H1 (cell line): ENCODE measurements around the gene IGF1. TPM values are rescaled to one million over a fixed set of nuclear protein-coding genes. Genes with fewer than 3 reads are reported as not detected.

Source experiments
- CTCF ChIA-PET: fragments of 300-600 bp; sonication (Branson Sonifier 250); formaldehyde crosslinking; loops from one replicate; lab custom pipeline; 2021; ENCODE audit not compliant: partially characterized antibody; lab: Charles Lee
- POLR2A ChIA-PET: fragments of 300-600 bp; sonication (Branson Sonifier 250); formaldehyde crosslinking; loops from one replicate; lab custom pipeline; 2021; ENCODE audit warnings: inconsistent platforms; ENCODE audit not compliant: partially characterized antibody; lab: Charles Lee
- DNase-seq, 2 experiments: peaks; one replicate each; pipeline versions ENCODE4 v3.0.0 to v3.0.0-alpha.2; 2010 to 2022; ENCODE audit warnings: low spot score in 2 of 2, low read depth in 1 of 2, mixed read lengths in 1 of 2
- FAIRE-seq: peaks from 2 replicates; lab custom pipeline; 2011; peaks lifted over from hg19 to GRCh38; lab: Jason Lieb, UNC
- H2AFZ ChIP-seq: 2 replicates; pipeline ENCODE4 v1.8.1; 2012; ENCODE audit warnings: low read length, inconsistent platforms
- H2AK5ac ChIP-seq: 2 replicates; pipeline ENCODE4 v1.6.1; 2013; ENCODE audit warnings: low read depth, low read length
- H2BK120ac ChIP-seq: replicated peaks from 2 replicates; pipeline ENCODE3; 2013; ENCODE audit warnings: low read depth, low read length, inconsistent platforms
- H2BK12ac ChIP-seq: 2 replicates; pipeline ENCODE4 v1.6.1; 2013; ENCODE audit warnings: low read depth, low read length
- H2BK15ac ChIP-seq: 2 replicates; pipeline ENCODE4 v1.6.1; 2013; ENCODE audit warnings: low read length
- H2BK20ac ChIP-seq: 2 replicates; pipeline ENCODE4 v1.6.1; 2013; ENCODE audit warnings: low read length
- H2BK5ac ChIP-seq: 2 replicates; pipeline ENCODE4 v1.6.1; 2013; ENCODE audit warnings: low read depth, low read length
- H3K14ac ChIP-seq: 2 replicates; pipeline ENCODE4 v1.6.1; 2013; ENCODE audit warnings: inconsistent platforms; ENCODE audit not compliant: insufficient read length
- H3K18ac ChIP-seq: 2 replicates; pipeline ENCODE4 v1.6.1; 2013; ENCODE audit warnings: low read length; ENCODE audit errors: extremely low read depth
- H3K23ac ChIP-seq: 2 replicates; pipeline ENCODE4 v1.6.1; 2013; ENCODE audit warnings: inconsistent platforms; ENCODE audit not compliant: insufficient read length
- H3K23me2 ChIP-seq: 2 replicates; pipeline ENCODE4 v1.6.1; 2013; ENCODE audit warnings: low read depth, low read length
- H3K27ac ChIP-seq: 2 replicates; pipeline ENCODE4 v1.6.1; 2011; ENCODE audit warnings: low read depth, low read length, inconsistent platforms
- H3K27me3 ChIP-seq, 4 experiments: replicated peaks in 1 of 4; 1 replicate in 1 of 4; 2 replicates in 3 of 4; pipeline versions ENCODE4 v1.6.1 to v1.8.1; 2011 to 2013; ENCODE audit warnings: low read length in 3 of 4, mild to moderate bottlenecking in 3 of 4, inconsistent platforms in 2 of 4, mixed read lengths in 2 of 4, moderate library complexity in 1 of 4; ENCODE audit not compliant: control insufficient read depth in 3 of 4, insufficient read depth in 3 of 4; ENCODE audit errors: extremely low read depth in 1 of 4
- H3K36me3 ChIP-seq, 4 experiments: 2 replicates each; pipeline versions ENCODE4 v1.6.1 to v1.8.1; 2011 to 2013; ENCODE audit warnings: mild to moderate bottlenecking in 4 of 4, low read length in 3 of 4, moderate library complexity in 2 of 4, control low read depth in 1 of 4, inconsistent platforms in 1 of 4; ENCODE audit not compliant: insufficient read depth in 4 of 4, control insufficient read depth in 2 of 4
- H3K4ac ChIP-seq: replicated peaks from 2 replicates; pipeline ENCODE3; 2013; ENCODE audit warnings: low read length, low read depth, mixed read lengths, inconsistent platforms; ENCODE audit not compliant: insufficient read length
- H3K4me1 ChIP-seq, 4 experiments: replicated peaks in 1 of 4; 1 replicate in 1 of 4; 2 replicates in 3 of 4; pipeline versions ENCODE4 v1.6.1 to v1.8.1; 2011 to 2013; ENCODE audit warnings: low read length in 3 of 4, inconsistent platforms in 2 of 4, mixed read lengths in 1 of 4; ENCODE audit not compliant: insufficient read depth in 4 of 4, control insufficient read depth in 3 of 4
- H3K4me2 ChIP-seq, 2 experiments: 2 replicates each; pipeline versions ENCODE4 v1.6.1 to v1.8.1; 2011 to 2013; ENCODE audit warnings: low read depth in 2 of 2, low read length in 2 of 2, control low read depth in 1 of 2, inconsistent platforms in 1 of 2, mild to moderate bottlenecking in 1 of 2; ENCODE audit not compliant: insufficient read depth in 1 of 2
- H3K4me3 ChIP-seq, 4 experiments: fragments of 200-600, 300-600 bp in 1 of 4; sonication (generic), shearing (Covaris generic), sonication (Bioruptor Twin) in 1 of 4; 2 replicates each; pipeline versions ENCODE4 v1.5.1 to v1.8.1; 2011 to 2016; ENCODE audit warnings: low read length in 4 of 4, low read depth in 3 of 4, control low read depth in 2 of 4, inconsistent platforms in 2 of 4, mild to moderate bottlenecking in 2 of 4, mixed read lengths in 1 of 4, moderate library complexity in 1 of 4; ENCODE audit not compliant: insufficient read depth in 2 of 4; ENCODE audit errors: extremely low read depth in 1 of 4
- H3K56ac ChIP-seq: replicated peaks from 2 replicates; pipeline ENCODE3; 2013; ENCODE audit warnings: low read depth, mild to moderate bottlenecking, mixed read lengths, low read length, inconsistent platforms; ENCODE audit not compliant: insufficient read length
- H3K79me1 ChIP-seq: 2 replicates; pipeline ENCODE4 v1.6.1; 2013; ENCODE audit warnings: low read depth, low read length, control low read depth
- H3K79me2 ChIP-seq, 2 experiments: 2 replicates each; pipeline versions ENCODE4 v1.6.1 to v1.8.1; 2012 to 2013; ENCODE audit warnings: low read length in 2 of 2, mild to moderate bottlenecking in 2 of 2, inconsistent platforms in 1 of 2; ENCODE audit not compliant: insufficient read depth in 2 of 2, control insufficient read depth in 1 of 2
- H3K9ac ChIP-seq, 4 experiments: replicated peaks in 1 of 4; 1 replicate in 1 of 4; 2 replicates in 3 of 4; pipeline versions ENCODE4 v1.6.1 to v1.8.1; 2011 to 2013; ENCODE audit warnings: low read depth in 3 of 4, low read length in 3 of 4, control low read depth in 2 of 4, mild to moderate bottlenecking in 2 of 4, moderate library complexity in 2 of 4, inconsistent platforms in 1 of 4; ENCODE audit errors: extremely low read depth in 1 of 4
- H3K9me3 ChIP-seq, 2 experiments: 2 replicates each; pipeline versions ENCODE4 v1.6.1 to v1.8.1; 2012 to 2013; ENCODE audit warnings: mild to moderate bottlenecking in 2 of 2, moderate library complexity in 2 of 2, control low read depth in 1 of 2, inconsistent platforms in 1 of 2, low read depth in 1 of 2, low read length in 1 of 2, mixed read lengths in 1 of 2; ENCODE audit not compliant: insufficient read depth in 2 of 2
- H4K20me1 ChIP-seq, 2 experiments: replicated peaks in 1 of 2; 2 replicates each; pipeline versions ENCODE3 to v1.8.1; 2011 to 2013; ENCODE audit warnings: inconsistent platforms in 2 of 2, low read length in 2 of 2, mild to moderate bottlenecking in 1 of 2; ENCODE audit not compliant: insufficient read depth in 2 of 2, control insufficient read depth in 1 of 2
- H4K5ac ChIP-seq: 2 replicates; pipeline ENCODE4 v1.6.1; 2013; ENCODE audit warnings: low read length, low read depth, mixed read lengths, inconsistent platforms; ENCODE audit not compliant: insufficient read length
- H4K8ac ChIP-seq: 2 replicates; pipeline ENCODE4 v1.8.0; 2013; ENCODE audit warnings: mild to moderate bottlenecking, moderate library complexity, low read length, inconsistent platforms; ENCODE audit not compliant: insufficient read depth; ENCODE audit errors: extremely low read depth
- H4K91ac ChIP-seq: replicated peaks from 2 replicates; pipeline ENCODE3; 2013; ENCODE audit warnings: low read length, mixed read lengths, inconsistent platforms; ENCODE audit not compliant: insufficient read length
- ASH2L ChIP-seq: fragments of 200-600, 300-600 bp; sonication (generic); IDR thresholded peaks from one replicate; pipeline ENCODE4 v1.7.1; 2017; ENCODE audit warnings: low read length
- BACH1 ChIP-seq: IDR thresholded peaks from 2 replicates; pipeline ENCODE4 v1.6.1; 2012; ENCODE audit warnings: low read length, improper control_type of control experiment
- CREB1 ChIP-seq: IDR thresholded peaks from 2 replicates; pipeline ENCODE4 v1.6.1; 2012; ENCODE audit warnings: inconsistent platforms
- CTBP2 ChIP-seq: IDR thresholded peaks from 2 replicates; pipeline ENCODE4 v1.7.0; 2011; ENCODE audit warnings: borderline replicate concordance, mild to moderate bottlenecking, moderate library complexity, mixed read lengths, low read length; ENCODE audit not compliant: insufficient read depth, insufficient read length
- EGR1 ChIP-seq: IDR thresholded peaks from 2 replicates; pipeline ENCODE4 v1.6.1; 2011; ENCODE audit warnings: low read depth, low read length, borderline replicate concordance
- EP300 ChIP-seq, 2 experiments: IDR thresholded peaks; 1 replicate in 1 of 2; 2 replicates in 1 of 2; pipeline ENCODE4 v1.6.1; 2011 to 2012; ENCODE audit warnings: low read depth in 2 of 2, low read length in 2 of 2, mild to moderate bottlenecking in 2 of 2, borderline replicate concordance in 1 of 2, inconsistent platforms in 1 of 2, moderate library complexity in 1 of 2
- EZH2 ChIP-seq: fragments of 200-600 bp; sonication (generic); IDR thresholded peaks from 2 replicates; pipeline ENCODE4 v1.7.1; 2012; ENCODE audit warnings: low read depth, mild to moderate bottlenecking, moderate library complexity, low read length, inconsistent platforms; ENCODE audit not compliant: severe bottlenecking
- HDAC6 ChIP-seq: IDR thresholded peaks from one replicate; pipeline ENCODE4 v1.7.1; 2012; ENCODE audit warnings: low read depth, mild to moderate bottlenecking, inconsistent platforms, low read length, moderate library complexity
- KDM1A ChIP-seq: fragments of 200-600, 300-600 bp; sonication (generic); IDR thresholded peaks from 2 replicates; pipeline ENCODE4 v1.7.1; 2016; ENCODE audit warnings: mild to moderate bottlenecking, low read length, borderline replicate concordance
- RNF2 ChIP-seq: fragments of 200-900, 300-1000 bp; sonication (generic); IDR thresholded peaks from 2 replicates; pipeline ENCODE4 v1.7.1; 2016; ENCODE audit warnings: borderline replicate concordance, low read depth, mild to moderate bottlenecking, antibody characterized with exemption, low read length; ENCODE audit not compliant: poor library complexity, severe bottlenecking; ENCODE audit errors: missing control alignments
- SAP30 ChIP-seq: fragments of 300-600 bp; sonication (generic); IDR thresholded peaks from 2 replicates; pipeline ENCODE4 v1.7.1; 2012; ENCODE audit warnings: low read length, moderate library complexity, mild to moderate bottlenecking, inconsistent platforms; ENCODE audit not compliant: insufficient read depth, insufficient replicate concordance
- SP1 ChIP-seq: IDR thresholded peaks from 2 replicates; pipeline ENCODE4 v1.6.1; 2011; ENCODE audit warnings: low read depth, low read length
- SRF ChIP-seq: IDR thresholded peaks from 2 replicates; pipeline ENCODE4 v1.6.1; 2011; ENCODE audit warnings: mild to moderate bottlenecking, low read depth, low read length, moderate library complexity
- TAF7 ChIP-seq: optimal IDR thresholded peaks from 2 replicates; pipeline ENCODE3; 2011; ENCODE audit warnings: low read depth, mild to moderate bottlenecking, inconsistent platforms, low read length, moderate library complexity, borderline replicate concordance
- TBP ChIP-seq: IDR thresholded peaks from 2 replicates; pipeline ENCODE4 v1.6.1; 2011; ENCODE audit warnings: low read depth, low read length, improper control_type of control experiment
- WGBS, 2 experiments: shearing (Covaris generic) in 1 of 2; methylation state at CpG; one replicate each; pipeline versions ENCODE4 v1.1.6 to v1.1.7; 2013 to 2015; ENCODE audit warnings: low lambda C conversion rate in 2 of 2, mixed read lengths in 2 of 2, inconsistent platforms in 1 of 2, low coverage in 1 of 2, missing lambda C conversion rate in 1 of 2; ENCODE audit not compliant: insufficient replicate concordance in 2 of 2, insufficient coverage in 1 of 2, insufficient read length in 1 of 2; ENCODE audit errors: extremely low coverage in 1 of 2, missing lambda C conversion rate in 1 of 2; 5-methylcytosine and 5-hydroxymethylcytosine counted together
- polyA plus RNA-seq, 7 experiments: library from polyadenylated mRNA; depleted of rRNA in 3 of 7; stranded (reverse) in 5 of 7; unstranded in 2 of 7; fragments of >200 nt in 5 of 7; fragments of 200-250 nt in 2 of 7; gene quantifications; 1 replicate in 5 of 7; 2 replicates in 1 of 7; 4 replicates in 1 of 7; pipeline versions ENCODE4 v1.2.1 to v1.2.3, GENCODE V29; 2011 to 2013; ENCODE audit warnings: missing spikeins in 2 of 7, mixed read lengths in 2 of 7
- total RNA-seq: library from RNA; stranded (reverse); fragmentation: NEBNext Ultra II Directional; extraction: Animal tissue kit (Norgen Biotek cat#: 25700); gene quantifications from 2 replicates; pipeline ENCODE4 v1.2.1, GENCODE V29; 2021

The IGF1 gene
- total and polyA plus RNA-seq, 2 of the 8 experiments (the other 6 are each of a cell fraction or from before 2014, with no cell fraction given): not detected

GRCh38 chr12:102396276-102396675, 84.1 kb downstream of the IGF1 start:
- H3K36me3 ChIP-seq: no peaks in the 10 kb centered on the region
- no peak overlapping the region for H2BK120ac ChIP-seq
- no peak overlapping the region for H4K5ac ChIP-seq
- no peak overlapping the region for H2BK15ac ChIP-seq
- H3K79me2 ChIP-seq: no peaks in the 10 kb centered on the region
- no peak overlapping the region for H3K27ac ChIP-seq
- H3K27me3 ChIP-seq: no peaks in the 10 kb centered on the region
- no peaks in the 10 kb centered on the region for H3K9me3 ChIP-seq
- H3K23me2 ChIP-seq: no peaks in the 10 kb centered on the region; the same call in 1 of the 2 replicates
- CTCF ChIA-PET: no interaction called here
- H2BK20ac ChIP-seq: no peak overlapping the region
- no peaks in the 10 kb centered on the region for H4K20me1 ChIP-seq
- H4K8ac ChIP-seq: no peak overlapping the region
- H3K23ac ChIP-seq: no peak overlapping the region
- H3K4me1 ChIP-seq: peaks cover 0 to 2% (median 0%) of the 10 kb centered on the region in 4 experiments; a peak in 1 of 7 replicates
- no peak overlapping the region for H3K9ac ChIP-seq
- no peak overlapping the region for H4K91ac ChIP-seq
- H3K4me2 ChIP-seq: no peak overlapping the region
- DNase-seq (no peak), FAIRE-seq (no peak)
- H3K4me3 ChIP-seq: no peak overlapping the region
- no peak overlapping the region for H3K56ac ChIP-seq
- H3K18ac ChIP-seq: no peak overlapping the region
- H2BK5ac ChIP-seq: no peak overlapping the region
- H2BK12ac ChIP-seq: no peak overlapping the region
- WGBS, 2 experiments: 94% methylated on average over 2 of the region's 2 CpGs; no CpG with 5 or more reads in 1 of the 2 experiments
- H2AFZ ChIP-seq: no peak overlapping the region
- POLR2A ChIA-PET: no interaction called here
- no peak overlapping the region for H3K14ac ChIP-seq
- no peaks in the 10 kb centered on the region for H3K79me1 ChIP-seq
- H3K4ac ChIP-seq: no peak overlapping the region
- no peak overlapping the region for H2AK5ac ChIP-seq
- TF ChIP-seq KDM1A (no peak), EZH2 (no peak), EP300 (IDR thresholded peaks at IDR 0.05; ENCODE audit: borderline replicate concordance in 1 of 2, low read depth in 2 of 2, low read length in 2 of 2) (no peak), BACH1 (no peak), TAF7 (no peak), SAP30 (no peak), RNF2 (no peak), ASH2L (no peak), CREB1 (no peak), SP1 (no peak), TBP (no peak), EGR1 (no peak), HDAC6 (no peak), SRF (no peak), CTBP2 (no peak)
